GM21619 (cell line): ENCODE measurements around the gene HIBADH.
"Not testable (repeated sequence)": the region's sequence is repeated elsewhere in the genome, so short reads cannot be mapped to it uniquely, and the experiment has no call there.

ENCODE experiments used
- ATAC-seq: cut with Tn5 transposase; IDR thresholded peaks from one replicate; pipeline ENCODE4 v1.9.1; 2021; ENCODE audit not compliant: unreplicated experiment

The HIBADH gene

GRCh38 chr7:27510541-27510940, 152.1 kb downstream of the HIBADH start:
- no peak for ATAC-seq

- ATAC-seq = not testable (repeated sequence)
Measured at GRCh38 chr7:27501879-27502278, 160.8 kb downstream of the HIBADH start.

GRCh38 chr7:27501001-27501400, 161.7 kb downstream of the HIBADH start:
- no peak for ATAC-seq

- ATAC-seq = no peak
Measured at GRCh38 chr7:27492224-27492623, 170.5 kb downstream of the HIBADH start.

GRCh38 chr7:27491534-27491933, 171.1 kb downstream of the HIBADH start:
- ATAC-seq = no peak

DNA sequence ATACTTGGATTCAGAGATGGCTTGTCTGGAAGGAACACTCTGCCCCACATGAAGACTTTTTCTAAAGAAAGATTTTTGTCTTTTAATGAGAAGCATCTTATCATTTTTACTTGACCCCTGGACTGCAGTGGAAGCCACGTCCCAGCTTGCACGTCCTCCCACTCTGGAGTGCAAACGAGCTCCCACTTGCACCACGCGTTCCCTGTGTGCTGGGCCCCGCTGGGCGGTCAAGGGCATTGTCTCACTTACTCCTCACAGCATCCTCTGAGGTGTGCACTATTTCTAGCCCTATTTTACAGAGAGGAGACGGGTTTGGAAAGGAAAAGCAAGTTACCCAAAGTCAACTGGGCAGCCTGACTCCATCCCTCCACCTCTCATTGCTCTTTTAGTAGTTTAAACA, 175.2 kb downstream of the HIBADH start:
- ATAC-seq = no peak

GRCh38 chr7:27484451-27484850, 178.2 kb downstream of the HIBADH start:
- ATAC-seq = no peak

DNA sequence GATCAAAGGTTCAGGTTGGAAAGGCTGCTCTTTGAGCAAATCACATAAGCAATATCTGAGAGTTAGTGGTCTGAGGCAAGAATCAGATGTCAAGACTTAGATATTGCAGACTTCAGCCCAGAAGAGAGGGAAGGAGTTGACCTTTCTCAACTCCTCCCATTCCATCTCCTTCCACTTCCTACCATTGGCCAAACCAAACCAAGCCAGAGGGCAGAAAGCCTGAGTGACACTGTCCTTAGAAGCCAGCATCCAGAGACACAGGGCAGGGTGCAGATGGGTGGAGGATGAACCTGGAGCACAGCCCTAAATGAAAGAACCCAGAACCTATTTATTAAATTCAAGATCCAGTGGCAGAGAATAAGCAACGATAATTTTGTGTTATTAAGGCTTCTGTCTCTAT, 180.5 kb downstream of the HIBADH start:
- ATAC-seq = no peak

- ATAC-seq = no peak
Measured at GRCh38 chr7:27478556-27478955, 184.1 kb downstream of the HIBADH start.

- ATAC-seq = no peak
Measured at GRCh38 chr7:27478084-27478483, 184.6 kb downstream of the HIBADH start.

DNA sequence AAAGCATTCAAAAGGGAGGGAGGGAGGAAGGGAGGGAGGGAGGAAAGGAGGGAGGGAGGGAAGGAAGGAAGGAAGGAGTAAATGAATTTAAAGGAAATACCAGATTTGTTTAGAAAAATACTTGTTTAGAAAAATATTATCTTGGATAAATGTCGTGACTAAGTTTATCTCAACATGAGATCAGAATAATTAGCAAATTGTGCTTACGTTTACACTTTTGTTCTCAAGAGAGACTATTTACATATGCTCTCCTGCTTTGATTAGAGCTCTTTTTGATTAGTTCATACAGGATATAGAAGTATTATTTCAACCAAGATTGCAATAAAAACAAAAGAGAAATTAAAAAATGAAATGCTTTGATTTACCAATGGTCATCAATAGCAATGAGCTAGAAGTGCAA, 186.2 kb downstream of the HIBADH start:
- ATAC-seq = no peak
